ENCODE data around the gene CD320. TPM values are rescaled to one million over a fixed set of nuclear protein-coding genes. Genes with fewer than 3 reads are reported as not detected.

The CD320 gene
- polyA plus RNA-seq, 1 donor from 2014 or later = 89.6 TPM

- Histone ChIP-seq H3K4me2 (ENCODE audit: low read length) (no peak overlapping the region), H3K36me3 (ENCODE audit: insufficient read depth, low read length) (peaks cover 8% of the 10 kb centered on the region), H3K79me2 (replicated peaks; ENCODE audit: insufficient read depth, low read length) (no peaks in the 10 kb centered on the region), H4K20me1 (ENCODE audit: insufficient read depth) (no peaks in the 10 kb centered on the region), H2AFZ (ENCODE audit: low read depth, low read length) (no peak overlapping the region), H3K9me2 (ENCODE audit: insufficient read depth, low read length) (no peaks in the 10 kb centered on the region), H3K27me3 (ENCODE audit: insufficient read depth, low read depth, low read length) (no peaks in the 10 kb centered on the region), H3K4me3 (ENCODE audit: low read length) (no peak overlapping the region), H3F3A (ENCODE audit: insufficient read depth, low read length, poor library complexity, severe bottlenecking) (no peaks in the 10 kb centered on the region), H3K9me3 (ENCODE audit: low read length) (no peaks in the 10 kb centered on the region), H3K9ac (ENCODE audit: low read length) (no peak overlapping the region), H3K27ac (ENCODE audit: low read length) (no peak overlapping the region)
- TF ChIP-seq EP300 (conservative IDR thresholded peaks at IDR 0.05; ENCODE audit: poor library complexity, severe bottlenecking) (no peak), MXI1 (conservative IDR thresholded peaks at IDR 0.05; ENCODE audit: poor library complexity, severe bottlenecking) (no peak), EZH2 (IDR thresholded peaks at IDR 0.05; ENCODE audit: borderline replicate concordance, insufficient read depth, low read length, poor library complexity, severe bottlenecking) (no peak), RAD21 (conservative IDR thresholded peaks at IDR 0.05) (no peak), POLR2AphosphoS5 (IDR thresholded peaks at IDR 0.05) (no peak), SMC3 (conservative IDR thresholded peaks at IDR 0.05; ENCODE audit: poor library complexity) (no peak), TAF1 (IDR thresholded peaks at IDR 0.05; ENCODE audit: low read depth) (no peak)
- TF ChIP-seq, protein P1, sequence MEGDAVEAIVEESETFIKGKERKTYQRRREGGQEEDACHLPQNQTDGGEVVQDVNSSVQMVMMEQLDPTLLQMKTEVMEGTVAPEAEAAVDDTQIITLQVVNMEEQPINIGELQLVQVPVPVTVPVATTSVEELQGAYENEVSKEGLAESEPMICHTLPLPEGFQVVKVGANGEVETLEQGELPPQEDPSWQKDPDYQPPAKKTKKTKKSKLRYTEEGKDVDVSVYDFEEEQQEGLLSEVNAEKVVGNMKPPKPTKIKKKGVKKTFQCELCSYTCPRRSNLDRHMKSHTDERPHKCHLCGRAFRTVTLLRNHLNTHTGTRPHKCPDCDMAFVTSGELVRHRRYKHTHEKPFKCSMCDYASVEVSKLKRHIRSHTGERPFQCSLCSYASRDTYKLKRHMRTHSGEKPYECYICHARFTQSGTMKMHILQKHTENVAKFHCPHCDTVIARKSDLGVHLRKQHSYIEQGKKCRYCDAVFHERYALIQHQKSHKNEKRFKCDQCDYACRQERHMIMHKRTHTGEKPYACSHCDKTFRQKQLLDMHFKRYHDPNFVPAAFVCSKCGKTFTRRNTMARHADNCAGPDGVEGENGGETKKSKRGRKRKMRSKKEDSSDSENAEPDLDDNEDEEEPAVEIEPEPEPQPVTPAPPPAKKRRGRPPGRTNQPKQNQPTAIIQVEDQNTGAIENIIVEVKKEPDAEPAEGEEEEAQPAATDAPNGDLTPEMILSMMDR (IDR thresholded peaks at IDR 0.05; ENCODE audit: poor library complexity, severe bottlenecking) = no peak
- TF ChIP-seq, protein P2, sequence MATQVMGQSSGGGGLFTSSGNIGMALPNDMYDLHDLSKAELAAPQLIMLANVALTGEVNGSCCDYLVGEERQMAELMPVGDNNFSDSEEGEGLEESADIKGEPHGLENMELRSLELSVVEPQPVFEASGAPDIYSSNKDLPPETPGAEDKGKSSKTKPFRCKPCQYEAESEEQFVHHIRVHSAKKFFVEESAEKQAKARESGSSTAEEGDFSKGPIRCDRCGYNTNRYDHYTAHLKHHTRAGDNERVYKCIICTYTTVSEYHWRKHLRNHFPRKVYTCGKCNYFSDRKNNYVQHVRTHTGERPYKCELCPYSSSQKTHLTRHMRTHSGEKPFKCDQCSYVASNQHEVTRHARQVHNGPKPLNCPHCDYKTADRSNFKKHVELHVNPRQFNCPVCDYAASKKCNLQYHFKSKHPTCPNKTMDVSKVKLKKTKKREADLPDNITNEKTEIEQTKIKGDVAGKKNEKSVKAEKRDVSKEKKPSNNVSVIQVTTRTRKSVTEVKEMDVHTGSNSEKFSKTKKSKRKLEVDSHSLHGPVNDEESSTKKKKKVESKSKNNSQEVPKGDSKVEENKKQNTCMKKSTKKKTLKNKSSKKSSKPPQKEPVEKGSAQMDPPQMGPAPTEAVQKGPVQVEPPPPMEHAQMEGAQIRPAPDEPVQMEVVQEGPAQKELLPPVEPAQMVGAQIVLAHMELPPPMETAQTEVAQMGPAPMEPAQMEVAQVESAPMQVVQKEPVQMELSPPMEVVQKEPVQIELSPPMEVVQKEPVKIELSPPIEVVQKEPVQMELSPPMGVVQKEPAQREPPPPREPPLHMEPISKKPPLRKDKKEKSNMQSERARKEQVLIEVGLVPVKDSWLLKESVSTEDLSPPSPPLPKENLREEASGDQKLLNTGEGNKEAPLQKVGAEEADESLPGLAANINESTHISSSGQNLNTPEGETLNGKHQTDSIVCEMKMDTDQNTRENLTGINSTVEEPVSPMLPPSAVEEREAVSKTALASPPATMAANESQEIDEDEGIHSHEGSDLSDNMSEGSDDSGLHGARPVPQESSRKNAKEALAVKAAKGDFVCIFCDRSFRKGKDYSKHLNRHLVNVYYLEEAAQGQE (IDR thresholded peaks at IDR 0.05; ENCODE audit: borderline replicate concordance) = no peak
Observed at GRCh38 chr19:8259922-8260247, 48.3 kb downstream of the CD320 start.

- TF ChIP-seq POLR2AphosphoS5 (IDR thresholded peaks at IDR 0.05) (peak; percentile 10), EP300 (conservative IDR thresholded peaks at IDR 0.05; ENCODE audit: poor library complexity, severe bottlenecking) (no peak)
- Histone ChIP-seq H3K4me3 (ENCODE audit: low read length) (no peak overlapping the region), H3K79me2 (replicated peaks; ENCODE audit: insufficient read depth, low read length) (no peaks in the 10 kb centered on the region), H3K36me3 (ENCODE audit: insufficient read depth, low read length) (peaks cover 8% of the 10 kb centered on the region), H2AFZ (ENCODE audit: low read depth, low read length) (no peak overlapping the region), H3K9ac (ENCODE audit: low read length) (no peak overlapping the region), H3K9me3 (ENCODE audit: low read length) (no peaks in the 10 kb centered on the region), H3K9me2 (ENCODE audit: insufficient read depth, low read length) (no peaks in the 10 kb centered on the region), H3K27me3 (ENCODE audit: insufficient read depth, low read depth, low read length) (no peaks in the 10 kb centered on the region), H3K4me2 (ENCODE audit: low read length) (no peak overlapping the region), H4K20me1 (ENCODE audit: insufficient read depth) (no peaks in the 10 kb centered on the region), H3K27ac (ENCODE audit: low read length) (no peak overlapping the region), H3F3A (ENCODE audit: insufficient read depth, low read length, poor library complexity, severe bottlenecking) (no peaks in the 10 kb centered on the region)
Observed at GRCh38 chr19:8259142-8259921, 48.8 kb downstream of the CD320 start.
